GM12873 (cell line): Measurements from ENCODE around the gene MAP3K8.

ENCODE experiments used
- CTCF ChIP-seq: IDR thresholded peaks from 2 replicates; pipeline ENCODE4 v1.5.1; 2012; ENCODE audit warnings: low read depth, mild to moderate bottlenecking, moderate library complexity, low read length, control low read depth; ENCODE audit not compliant: insufficient read depth; ENCODE audit errors: missing control alignments

Gene MAP3K8

GRCh38 chr10:30434273-30435072 lies 489 bp downstream of the MAP3K8 start:
- TF ChIP-seq CTCF = no peak

- no peak for TF ChIP-seq CTCF
Observed at GRCh38 chr10:30435073-30435422, 1.1 kb downstream of the MAP3K8 start.

- no peak for TF ChIP-seq CTCF
Observed at GRCh38 chr10:30436191-30436611, 2.2 kb downstream of the MAP3K8 start.

- TF ChIP-seq CTCF = no peak
Observed at GRCh38 chr10:30436671-30437030, 2.7 kb downstream of the MAP3K8 start.

GRCh38 chr10:30437031-30437841 lies 3.3 kb downstream of the MAP3K8 start:
- TF ChIP-seq CTCF = no peak

- no peak for TF ChIP-seq CTCF
Observed at GRCh38 chr10:30438021-30438850, 4.3 kb downstream of the MAP3K8 start.

GRCh38 chr10:30439931-30440330 lies 5.9 kb downstream of the MAP3K8 start:
- TF ChIP-seq CTCF = no peak
